Muscle of arm (tissue), 12 donors: ENCODE measurements around the gene MYL6B. TPM values are rescaled to one million over a fixed set of nuclear protein-coding genes. Genes with fewer than 3 reads are reported as not detected.
A peak's percentile ranks its signal among the peaks of the same experiment; 100 is the strongest.

ENCODE experiments used
- DNase-seq: peaks from one replicate; pipeline ENCODE4 v3.0.0-alpha.2; 2013
- polyA plus RNA-seq, 12 donors: library from polyadenylated mRNA; unstranded; fragments of 120-200 nt; gene quantifications; one replicate each; pipeline ENCODE4 v1.2.1, GENCODE V29; 2013; ENCODE audit not compliant: insufficient read length in 12 of 12

MYL6B gene
- polyA plus RNA-seq, 12 donors: 364 to 1,212 (median 828) TPM

- peak; percentile 82 for DNase-seq
Measured at GRCh38 chr12:56119361-56119796, 33.0 kb upstream of the MYL6B start.

DNA sequence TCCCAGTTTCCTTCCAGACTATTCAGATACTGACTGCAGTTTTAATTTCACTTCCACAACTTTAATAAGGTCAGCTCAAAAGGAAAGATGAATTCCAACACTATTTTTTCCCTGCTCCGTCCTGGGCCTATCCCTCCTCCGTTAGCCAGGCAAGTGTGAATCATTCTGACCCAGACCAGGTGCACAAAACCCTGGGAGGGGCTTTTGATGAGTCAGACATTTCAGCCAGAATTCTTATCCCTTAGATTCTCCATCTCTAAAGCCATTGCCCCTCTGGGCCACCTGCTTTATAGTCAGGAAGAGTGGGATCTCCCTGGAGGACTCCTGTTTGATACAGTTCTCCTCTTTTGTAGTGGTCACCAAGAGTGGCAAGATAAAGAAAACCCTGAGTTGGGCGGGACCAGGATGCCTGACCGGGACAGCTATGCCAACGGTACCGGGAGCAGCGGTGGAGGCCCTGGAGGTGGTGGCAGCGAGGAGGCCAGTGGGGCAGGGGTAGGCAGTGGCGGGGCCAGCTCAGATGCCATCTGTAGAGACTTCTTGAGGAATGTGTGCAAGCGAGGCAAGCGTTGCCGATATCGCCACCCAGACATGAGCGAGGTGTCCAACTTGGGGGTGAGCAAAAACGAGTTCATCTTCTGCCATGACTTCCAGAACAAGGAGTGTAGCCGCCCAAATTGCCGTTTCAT, 32.1 kb upstream of the MYL6B start:
- no peak for DNase-seq

- DNase-seq: no peak
Measured at GRCh38 chr12:56121204-56121870, 31.1 kb upstream of the MYL6B start.

DNA sequence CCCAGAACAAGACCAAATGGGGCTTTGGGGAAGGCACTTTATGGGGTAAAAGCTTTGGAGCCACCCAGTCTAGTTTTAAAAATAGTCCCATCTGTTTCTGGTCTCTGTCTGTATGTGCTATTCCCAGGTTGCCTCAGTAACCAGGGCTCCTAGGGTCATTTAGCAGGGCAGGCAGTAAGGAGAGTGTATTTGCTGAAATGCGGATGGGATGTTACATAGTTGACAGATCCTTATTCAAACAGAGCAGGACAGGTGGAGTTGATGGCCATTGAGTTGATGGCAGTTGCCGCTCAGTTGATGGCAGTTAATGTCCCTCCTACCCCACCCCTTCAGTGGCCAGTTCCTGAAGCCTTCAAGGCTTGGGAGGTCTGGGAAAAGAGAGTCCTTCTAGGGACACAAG, 29.8 kb upstream of the MYL6B start:
- DNase-seq: no peak

GRCh38 chr12:56124133-56124532, 28.3 kb upstream of the MYL6B start:
- DNase-seq: no peak

DNA sequence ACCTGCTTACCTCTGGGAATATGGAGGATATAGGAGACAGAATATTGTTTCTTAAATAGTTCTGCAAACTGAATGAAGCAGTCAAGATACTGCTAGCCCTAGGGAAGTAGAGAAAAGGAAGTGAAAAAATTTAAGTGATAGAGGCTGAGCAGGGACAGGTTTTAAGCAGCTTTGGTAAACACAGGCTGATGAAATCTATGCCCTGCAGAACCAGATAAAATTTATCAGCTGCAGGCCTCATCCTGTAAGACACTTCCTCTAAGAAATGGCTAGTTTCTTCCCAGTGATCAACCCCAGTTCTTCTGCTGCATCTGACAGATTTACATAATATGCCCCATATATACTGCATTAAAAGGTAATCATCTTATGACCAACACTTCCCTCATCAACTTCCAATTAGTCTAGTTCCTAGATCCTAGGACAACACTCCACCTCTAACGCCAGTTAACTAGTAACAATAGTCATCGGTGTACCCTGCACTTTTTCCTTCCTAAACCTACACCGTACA, 25.6 kb upstream of the MYL6B start:
- no peak for DNase-seq

GRCh38 chr12:56127485-56127887, 24.9 kb upstream of the MYL6B start:
- DNase-seq: no peak

- DNase-seq: peak; percentile 99
Measured at GRCh38 chr12:56127888-56128669, 24.3 kb upstream of the MYL6B start, which contains the start of gene ESYT1. TSS of gene ESYT1 (plus strand) at chr12:56128267. CDS start at chr12:56128320, 53 bp downstream.

DNA sequence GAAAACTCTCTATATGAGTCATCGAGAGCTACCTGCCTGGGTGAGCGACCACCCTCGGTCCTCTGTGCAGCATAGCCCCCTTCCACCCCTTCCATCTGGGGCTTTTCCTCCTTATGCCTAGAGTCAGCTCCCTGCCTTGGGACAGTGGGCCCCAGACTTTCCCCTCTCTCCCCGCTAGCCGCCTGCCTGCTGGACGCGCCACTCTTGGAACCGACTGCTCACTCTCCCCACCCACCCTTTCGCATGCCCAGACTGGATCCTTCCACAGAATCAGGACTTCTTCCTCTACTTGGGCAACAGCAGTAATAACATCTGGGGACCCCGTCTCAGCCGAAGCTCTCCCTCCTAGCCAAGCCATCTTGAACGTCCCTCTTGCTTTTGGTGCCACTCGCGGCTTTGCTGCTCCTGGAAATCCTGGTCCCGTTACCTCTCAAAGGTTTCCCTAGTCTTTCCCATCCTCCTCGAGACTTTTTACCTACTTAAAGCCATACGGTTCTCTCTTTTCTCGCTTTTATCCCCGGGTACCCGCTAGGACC, 23.6 kb upstream of the MYL6B start:
- peak; percentile 44 for DNase-seq

DNA sequence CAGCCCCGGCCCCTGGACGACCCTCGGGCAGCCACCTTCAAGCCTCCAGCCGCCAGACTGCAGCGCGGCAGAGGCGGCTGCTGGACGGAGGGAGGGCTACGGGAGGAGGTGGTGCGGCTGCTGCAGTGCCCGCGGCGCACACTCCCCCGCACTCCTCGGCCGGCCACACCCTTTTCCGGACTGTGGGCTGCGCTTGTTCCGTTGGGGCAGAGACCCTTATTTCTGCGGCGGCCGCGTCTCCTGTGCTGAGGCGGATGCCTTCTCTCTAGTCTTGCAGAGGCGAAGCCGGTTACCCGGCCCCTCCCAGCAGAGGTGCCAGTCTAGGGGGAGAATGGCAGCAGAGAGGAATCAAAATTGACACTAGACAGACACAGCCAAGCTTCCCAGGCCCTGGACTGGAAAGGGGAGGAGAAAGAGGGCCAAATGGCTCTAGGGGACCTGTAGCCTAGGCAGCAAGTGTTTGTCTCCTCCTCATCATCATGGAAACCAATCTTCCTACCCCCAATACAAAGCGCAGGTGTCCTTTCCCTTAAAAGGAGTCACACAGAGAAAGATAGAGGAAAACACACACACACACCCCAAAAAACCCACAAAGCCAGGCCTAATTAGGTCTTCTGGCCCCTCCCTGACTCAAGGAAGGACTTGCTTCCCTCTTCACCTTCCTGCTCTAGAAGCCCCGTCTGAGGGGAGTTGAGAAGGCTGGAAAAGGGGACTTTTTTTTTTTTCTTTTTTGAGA, 23.0 kb upstream of the MYL6B start:
- DNase-seq: peak; percentile 31

- no peak for DNase-seq
Measured at GRCh38 chr12:56129942-56130495, 22.4 kb upstream of the MYL6B start.

DNA sequence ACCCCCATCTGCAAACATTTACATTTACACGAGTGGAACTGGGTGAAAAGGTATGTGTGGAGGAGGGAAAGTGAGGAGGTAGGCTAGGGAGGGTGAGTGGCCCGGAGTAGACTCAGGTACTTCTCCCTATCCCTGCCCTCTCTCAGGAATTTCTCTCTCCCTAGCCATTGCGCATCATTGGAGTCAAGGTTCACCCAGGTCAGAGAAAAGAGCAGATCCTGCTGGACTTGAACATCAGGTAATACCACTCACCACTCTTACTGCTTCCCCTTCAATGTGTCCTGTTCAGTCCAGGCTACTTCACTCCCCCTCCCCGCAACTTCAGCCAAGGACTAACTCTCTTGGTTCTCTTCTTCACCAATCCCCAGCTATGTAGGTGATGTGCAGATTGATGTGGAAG, 21.5 kb upstream of the MYL6B start:
- DNase-seq: no peak

DNA sequence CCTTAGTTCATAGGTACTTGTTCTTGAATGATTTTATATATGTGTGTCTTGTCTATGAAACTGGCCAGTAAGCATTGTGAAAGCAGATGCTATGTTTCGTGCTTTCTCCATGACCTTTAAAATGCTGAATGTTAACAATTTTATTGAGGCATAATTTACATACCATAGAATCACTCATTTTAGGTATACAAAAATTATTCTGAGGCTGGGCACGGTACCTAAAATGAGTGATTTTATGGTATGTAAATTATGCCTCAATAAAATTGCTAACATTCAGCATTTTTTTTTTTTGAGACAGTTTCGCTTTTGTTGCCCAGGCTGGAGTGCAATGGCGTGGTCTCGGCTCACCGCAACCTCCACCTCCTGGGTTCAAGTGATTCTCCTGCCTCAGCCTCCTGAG, 17.5 kb upstream of the MYL6B start:
- no peak for DNase-seq

GRCh38 chr12:56137853-56138571, 14.4 kb upstream of the MYL6B start:
- no peak for DNase-seq

DNA sequence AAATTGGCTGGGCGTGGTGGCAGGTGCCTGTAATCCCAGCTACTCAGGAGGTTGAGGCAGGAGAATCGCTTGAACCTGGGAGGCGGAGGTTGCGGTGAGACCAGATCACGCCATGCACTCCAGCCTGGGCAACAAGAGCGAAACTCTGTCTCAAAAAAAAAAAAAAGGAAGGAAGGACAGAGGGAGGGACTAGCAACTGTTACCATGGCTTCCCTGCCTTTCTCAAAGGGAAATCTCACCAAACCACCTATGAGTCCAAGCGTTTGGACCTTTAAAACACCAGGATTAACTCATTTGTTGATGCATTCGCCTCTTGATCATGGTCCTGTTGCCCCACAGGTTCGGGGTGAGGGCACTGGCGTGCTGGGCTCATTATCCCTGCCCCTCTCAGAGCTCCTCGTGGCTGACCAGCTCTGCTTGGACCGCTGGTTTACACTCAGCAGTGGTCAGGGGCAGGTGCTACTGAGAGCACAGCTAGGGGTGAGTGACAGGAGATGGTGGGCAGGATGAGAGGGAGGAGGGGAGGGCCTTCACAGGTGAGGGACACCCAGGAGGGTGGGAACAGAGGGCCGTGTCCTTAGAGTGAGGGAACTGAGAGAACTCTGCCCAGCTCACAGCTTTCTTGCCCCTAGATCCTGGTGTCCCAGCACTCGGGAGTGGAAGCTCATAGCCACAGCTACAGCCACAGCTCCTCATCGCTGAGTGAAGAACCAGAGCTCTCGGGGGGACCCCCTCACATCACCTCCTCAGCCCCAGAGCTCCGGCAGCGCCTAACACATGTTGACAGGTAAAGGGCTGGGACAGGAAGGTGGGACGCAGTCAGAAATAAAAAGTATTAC, 10.2 kb upstream of the MYL6B start:
- DNase-seq: no peak

DNA sequence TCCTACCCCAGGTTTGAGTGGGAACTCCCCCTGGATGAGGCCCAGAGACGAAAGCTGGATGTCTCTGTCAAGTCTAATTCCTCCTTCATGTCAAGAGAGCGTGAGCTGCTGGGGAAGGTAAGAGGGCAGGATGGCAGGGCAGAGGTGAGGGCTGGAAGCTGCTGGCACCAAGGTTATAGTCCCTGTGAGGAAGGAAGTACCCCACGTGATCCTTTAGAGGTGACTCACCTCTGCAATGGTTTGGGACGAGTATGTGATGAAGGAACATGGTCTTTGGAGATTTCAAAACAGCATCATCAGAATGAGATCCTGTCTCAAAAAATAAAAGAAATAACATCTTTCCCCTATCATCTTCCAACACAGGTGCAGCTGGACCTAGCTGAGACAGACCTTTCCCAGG, 9.2 kb upstream of the MYL6B start:
- no peak for DNase-seq

DNA sequence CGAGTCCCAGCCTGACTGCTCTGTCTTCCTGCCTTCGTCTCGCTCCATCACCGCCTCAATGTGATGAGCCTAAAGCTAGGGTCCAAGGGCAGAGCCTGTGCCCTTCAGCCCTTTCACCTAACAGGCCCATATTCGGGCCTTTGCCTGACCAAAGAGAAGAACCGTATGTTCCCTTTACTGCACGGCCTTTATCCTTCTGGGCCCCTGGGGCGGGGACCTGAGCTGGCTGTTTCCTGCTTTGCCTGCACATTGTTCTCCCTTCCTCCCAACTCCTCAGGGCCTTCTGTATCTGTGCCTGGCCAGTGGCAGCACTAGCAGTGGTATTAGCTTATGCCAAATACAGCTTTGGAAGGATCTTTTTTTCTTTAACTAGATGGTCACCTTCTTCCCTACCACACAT, 8.5 kb upstream of the MYL6B start:
- no peak for DNase-seq

- no peak for DNase-seq
Measured at GRCh38 chr12:56145217-56145616, 7.2 kb upstream of the MYL6B start.
